Midbrain (tissue), 1 donor: ENCODE results near the gene MCTP1.
"Not testable (repeated sequence)": the region's sequence is repeated elsewhere in the genome, so short reads cannot be mapped to it uniquely, and the experiment has no call there.

ENCODE experiments used
- DNase-seq: peaks from one replicate; lab custom pipeline; 2025; lab: John Stamatoyannopoulos, UW

The MCTP1 gene

GRCh38 chr5:94869921-94870320 is 415.0 kb downstream of the MCTP1 start:
- no peak for DNase-seq

GRCh38 chr5:94863951-94864350 is 420.9 kb downstream of the MCTP1 start:
- DNase-seq: no peak

- no peak for DNase-seq
Measured at GRCh38 chr5:94857111-94857510, 427.8 kb downstream of the MCTP1 start.

GRCh38 chr5:94856257-94856800 is 428.6 kb downstream of the MCTP1 start:
- no peak for DNase-seq

GRCh38 chr5:94855543-94855942 is 429.4 kb downstream of the MCTP1 start:
- DNase-seq: no peak

GRCh38 chr5:94853120-94853519 is 431.8 kb downstream of the MCTP1 start:
- no peak for DNase-seq

GRCh38 chr5:94850960-94851359 is 433.9 kb downstream of the MCTP1 start:
- no peak for DNase-seq

- peak; percentile 50 for DNase-seq
Measured at GRCh38 chr5:94849821-94850736, 434.8 kb downstream of the MCTP1 start.

GRCh38 chr5:94849324-94849723 is 435.6 kb downstream of the MCTP1 start:
- no peak for DNase-seq

GRCh38 chr5:94847726-94848125 is 437.2 kb downstream of the MCTP1 start:
- DNase-seq: no peak

- DNase-seq: no peak
Measured at GRCh38 chr5:94847019-94847418, 437.9 kb downstream of the MCTP1 start.

GRCh38 chr5:94845696-94846095 is 439.2 kb downstream of the MCTP1 start:
- DNase-seq: not testable (repeated sequence)

- no peak for DNase-seq
Measured at GRCh38 chr5:94841598-94842322, 443.1 kb downstream of the MCTP1 start.

- DNase-seq: no peak
Measured at GRCh38 chr5:94833851-94834250, 451.0 kb downstream of the MCTP1 start.

GRCh38 chr5:94832685-94833084 is 452.2 kb downstream of the MCTP1 start:
- DNase-seq: no peak

GRCh38 chr5:94830520-94830919 is 454.4 kb downstream of the MCTP1 start:
- DNase-seq: peak; percentile 12

- not testable (repeated sequence) for DNase-seq
Measured at GRCh38 chr5:94828222-94828621, 456.7 kb downstream of the MCTP1 start.

- no peak for DNase-seq
Measured at GRCh38 chr5:94820488-94820887, 464.4 kb downstream of the MCTP1 start.

- DNase-seq: no peak
Measured at GRCh38 chr5:94818904-94819303, 466.0 kb downstream of the MCTP1 start.

- no peak for DNase-seq
Measured at GRCh38 chr5:94815313-94816039, 469.4 kb downstream of the MCTP1 start.

- DNase-seq: no peak
Measured at GRCh38 chr5:94812232-94812631, 472.7 kb downstream of the MCTP1 start.

- no peak for DNase-seq
Measured at GRCh38 chr5:94811331-94811730, 473.6 kb downstream of the MCTP1 start.
